OCI-LY3 (cell line): ENCODE results near the gene IL11RA.

ENCODE experiments used
- EZH2phosphoT487 ChIP-seq: fragments of 200-600 bp; shearing (Covaris generic); IDR thresholded peaks from 2 replicates; pipeline ENCODE4 v1.6.1; 2018; ENCODE audit warnings: antibody characterized with exemption, mixed run types, low read depth
- TF ChIP-seq, protein P1 (sequence below): fragments of 200-600, 300-600 bp; sonication (generic); IDR thresholded peaks from 2 replicates; pipeline ENCODE4 v1.5.1; 2014; ENCODE audit warnings: antibody characterized with exemption, low read length, low read depth

DNA sequence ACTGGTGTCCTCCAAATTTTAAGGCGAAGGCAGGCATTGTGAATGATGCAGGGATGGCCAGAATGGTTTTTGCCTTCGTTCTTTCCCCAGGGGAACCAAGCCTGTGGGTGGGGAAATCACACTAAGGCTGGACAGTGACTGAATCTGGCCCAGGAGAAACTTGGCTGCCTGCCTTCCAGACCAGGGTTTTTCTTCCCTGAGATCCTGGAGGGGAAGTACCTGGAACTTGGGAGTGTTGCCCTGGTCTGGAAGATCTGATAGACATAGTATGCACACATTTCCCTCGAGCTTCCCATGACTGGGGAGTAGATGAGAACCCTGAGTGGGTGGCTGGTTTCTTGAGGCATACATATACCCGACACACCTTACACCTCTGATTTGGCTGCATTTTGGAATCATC lies 664 bp upstream of the IL11RA start:
- TF ChIP-seq, protein P1, sequence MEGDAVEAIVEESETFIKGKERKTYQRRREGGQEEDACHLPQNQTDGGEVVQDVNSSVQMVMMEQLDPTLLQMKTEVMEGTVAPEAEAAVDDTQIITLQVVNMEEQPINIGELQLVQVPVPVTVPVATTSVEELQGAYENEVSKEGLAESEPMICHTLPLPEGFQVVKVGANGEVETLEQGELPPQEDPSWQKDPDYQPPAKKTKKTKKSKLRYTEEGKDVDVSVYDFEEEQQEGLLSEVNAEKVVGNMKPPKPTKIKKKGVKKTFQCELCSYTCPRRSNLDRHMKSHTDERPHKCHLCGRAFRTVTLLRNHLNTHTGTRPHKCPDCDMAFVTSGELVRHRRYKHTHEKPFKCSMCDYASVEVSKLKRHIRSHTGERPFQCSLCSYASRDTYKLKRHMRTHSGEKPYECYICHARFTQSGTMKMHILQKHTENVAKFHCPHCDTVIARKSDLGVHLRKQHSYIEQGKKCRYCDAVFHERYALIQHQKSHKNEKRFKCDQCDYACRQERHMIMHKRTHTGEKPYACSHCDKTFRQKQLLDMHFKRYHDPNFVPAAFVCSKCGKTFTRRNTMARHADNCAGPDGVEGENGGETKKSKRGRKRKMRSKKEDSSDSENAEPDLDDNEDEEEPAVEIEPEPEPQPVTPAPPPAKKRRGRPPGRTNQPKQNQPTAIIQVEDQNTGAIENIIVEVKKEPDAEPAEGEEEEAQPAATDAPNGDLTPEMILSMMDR = no peak
- no peak for TF ChIP-seq EZH2phosphoT487
